NCI-H226 (cell line): ENCODE results near the gene TECPR2.

Source experiments
- DNase-seq: peaks from one replicate; pipeline ENCODE4 v3.0.0-alpha.2; 2015

The TECPR2 gene

GRCh38 chr14:102498678-102499265 is 136.0 kb downstream of the TECPR2 start:
- DNase-seq = no peak

DNA sequence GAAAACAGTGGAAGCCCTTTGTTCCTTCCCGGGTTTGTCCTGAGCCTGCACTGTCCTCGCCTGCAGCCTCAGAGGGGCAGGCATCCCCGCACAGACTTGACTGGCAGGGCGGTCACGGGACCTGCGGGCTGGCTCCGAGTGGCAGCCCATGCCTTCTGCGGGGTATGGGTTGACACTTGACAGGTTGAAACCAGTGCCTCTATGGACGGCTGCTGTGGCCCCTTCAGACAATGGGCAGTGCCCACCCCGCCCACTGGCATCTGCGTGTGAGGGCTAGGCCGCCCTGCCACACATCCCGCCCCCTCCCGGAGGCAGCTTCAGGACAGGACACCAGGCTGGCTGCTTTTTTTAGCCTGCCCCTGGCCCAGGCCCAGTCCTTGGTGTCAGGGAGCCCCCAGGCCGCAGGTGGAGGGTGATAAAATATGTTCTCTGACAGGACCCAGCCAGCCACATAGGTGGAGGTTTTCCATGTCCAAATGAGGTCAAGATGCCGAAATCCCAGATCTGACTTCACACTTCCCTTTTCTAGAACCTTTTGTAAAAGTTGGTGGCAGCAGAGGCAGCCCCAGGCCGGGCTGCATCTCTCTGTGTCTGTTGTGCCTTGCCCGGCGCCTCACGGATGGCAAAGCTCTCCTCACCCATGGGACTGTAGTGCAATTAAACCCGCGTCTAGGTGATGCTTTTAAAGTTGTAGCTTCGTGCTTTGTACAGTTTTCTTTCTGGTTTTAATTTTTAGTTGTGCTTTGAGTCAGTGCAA is 136.8 kb downstream of the TECPR2 start:
- DNase-seq = no peak

DNA sequence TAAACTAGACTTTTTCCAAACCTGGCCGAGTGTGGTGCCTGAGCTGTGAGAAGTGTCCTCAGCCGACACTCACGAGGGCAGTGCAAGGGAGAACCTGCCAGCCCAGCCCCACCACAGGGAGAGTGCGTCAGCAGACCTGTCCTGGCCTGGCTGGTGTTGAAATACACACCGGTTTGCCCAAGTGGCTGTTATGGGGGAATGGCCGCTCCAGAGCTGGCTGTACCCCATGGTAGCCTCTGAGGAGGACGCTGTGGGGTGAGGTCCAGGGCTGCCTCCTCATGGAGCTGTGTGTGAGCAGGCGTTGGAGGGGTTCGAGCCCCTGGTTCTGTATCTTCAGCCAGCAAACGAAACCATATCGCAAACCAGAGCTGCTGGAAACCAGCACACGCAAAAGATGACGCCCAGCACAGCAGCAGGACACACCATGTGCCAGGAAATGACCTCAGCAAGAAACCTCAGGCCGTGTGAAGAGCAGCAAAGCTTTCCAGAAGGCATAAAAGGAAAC is 137.5 kb downstream of the TECPR2 start:
- peak; percentile 9 for DNase-seq

DNA sequence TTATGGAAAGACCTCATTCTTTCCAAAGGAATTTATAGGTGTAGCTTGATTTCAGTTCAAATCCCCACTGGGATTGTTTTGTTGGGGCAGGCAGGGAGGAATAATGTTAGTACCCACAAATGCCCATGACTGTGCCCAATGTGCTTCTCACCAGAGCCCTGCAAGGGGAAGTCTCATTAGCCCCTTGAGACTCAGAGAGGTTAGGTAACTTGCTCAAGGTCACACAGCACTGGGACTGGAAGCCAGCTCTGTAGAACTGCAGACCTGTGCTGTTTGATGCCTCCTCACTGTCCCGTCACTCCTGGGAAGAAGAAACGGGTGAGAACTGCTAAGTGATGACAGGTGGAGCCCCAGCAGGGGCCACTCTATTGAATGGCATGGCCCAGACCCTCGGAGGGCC is 138.0 kb downstream of the TECPR2 start:
- DNase-seq = no peak

DNA sequence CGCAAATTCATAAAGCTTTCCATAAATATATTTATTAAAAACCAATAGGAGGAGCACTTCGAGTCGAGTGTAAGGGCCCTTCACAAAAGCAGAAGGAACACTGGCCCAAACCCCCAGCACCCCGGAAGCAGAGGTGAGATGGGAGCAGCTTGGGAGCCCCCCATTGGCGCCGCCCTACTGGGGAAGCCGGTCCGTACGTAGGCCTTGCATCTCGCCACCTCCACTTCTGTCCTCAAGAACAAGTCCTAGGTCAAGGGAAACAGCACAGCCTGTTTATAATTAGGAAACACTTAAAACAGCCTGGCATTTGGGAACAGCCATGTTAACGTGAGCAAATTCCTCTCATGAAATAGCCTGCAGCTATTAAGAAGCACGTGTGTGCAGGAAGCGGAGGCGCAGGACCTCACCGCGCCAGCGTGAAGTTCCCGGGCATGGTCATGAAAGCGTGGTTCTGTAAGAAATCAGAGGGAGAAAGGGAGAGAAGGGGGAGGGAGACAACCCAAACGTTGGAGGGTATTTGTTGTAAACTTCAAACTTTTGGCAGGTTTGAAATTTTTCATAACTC is 139.1 kb downstream of the TECPR2 start:
- no peak for DNase-seq

DNA sequence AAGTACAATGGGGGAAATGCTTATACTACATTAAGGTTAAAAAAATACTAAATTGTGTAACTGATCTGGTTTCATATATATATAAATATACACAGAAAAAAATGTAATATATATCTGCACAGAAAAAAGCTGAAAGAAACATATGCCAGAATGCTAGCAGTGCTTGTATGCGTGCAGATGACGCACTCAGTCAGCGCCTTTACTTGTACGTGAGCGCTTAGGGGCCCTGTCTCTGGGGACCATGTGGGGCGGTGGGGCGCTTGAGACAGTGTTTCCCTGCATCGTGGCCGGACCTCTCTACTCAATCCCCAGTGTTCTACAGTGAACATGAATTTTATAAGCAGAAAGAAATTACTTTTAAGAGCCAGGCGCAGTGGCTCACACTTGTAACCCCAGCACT is 139.8 kb downstream of the TECPR2 start:
- DNase-seq = no peak

DNA sequence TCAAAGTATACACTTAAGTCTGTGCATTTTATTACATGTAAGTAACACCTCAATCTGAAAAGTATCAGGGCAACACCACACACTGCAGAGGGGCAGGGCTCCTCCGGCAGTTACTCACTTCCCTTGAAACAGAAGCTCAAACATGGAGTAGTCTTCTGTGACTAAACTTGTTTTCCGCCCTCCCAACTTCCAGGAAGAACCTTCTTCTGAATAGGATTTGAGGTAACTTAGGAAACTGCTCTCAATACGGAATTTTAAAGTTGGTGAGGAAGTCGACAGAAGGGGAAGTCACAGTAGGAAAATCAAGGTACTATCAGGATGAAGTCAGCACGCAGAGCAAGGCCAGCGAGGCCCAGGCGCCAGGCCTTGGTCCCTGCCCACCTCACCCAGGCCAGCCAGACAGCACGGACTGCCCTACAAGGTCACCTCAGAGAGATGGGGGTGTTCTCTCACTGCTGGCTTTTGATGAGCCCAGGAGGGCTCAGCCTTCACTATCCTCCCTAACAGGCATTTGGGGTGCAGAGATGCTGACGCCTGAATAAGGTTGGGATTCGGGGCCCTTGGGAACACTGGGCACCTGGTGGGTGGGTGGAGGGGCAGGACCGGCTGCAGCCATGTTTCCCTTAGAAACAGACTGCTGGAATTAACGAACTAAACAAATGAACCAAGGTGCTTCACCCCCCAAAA is 141.0 kb downstream of the TECPR2 start:
- DNase-seq = no peak

DNA sequence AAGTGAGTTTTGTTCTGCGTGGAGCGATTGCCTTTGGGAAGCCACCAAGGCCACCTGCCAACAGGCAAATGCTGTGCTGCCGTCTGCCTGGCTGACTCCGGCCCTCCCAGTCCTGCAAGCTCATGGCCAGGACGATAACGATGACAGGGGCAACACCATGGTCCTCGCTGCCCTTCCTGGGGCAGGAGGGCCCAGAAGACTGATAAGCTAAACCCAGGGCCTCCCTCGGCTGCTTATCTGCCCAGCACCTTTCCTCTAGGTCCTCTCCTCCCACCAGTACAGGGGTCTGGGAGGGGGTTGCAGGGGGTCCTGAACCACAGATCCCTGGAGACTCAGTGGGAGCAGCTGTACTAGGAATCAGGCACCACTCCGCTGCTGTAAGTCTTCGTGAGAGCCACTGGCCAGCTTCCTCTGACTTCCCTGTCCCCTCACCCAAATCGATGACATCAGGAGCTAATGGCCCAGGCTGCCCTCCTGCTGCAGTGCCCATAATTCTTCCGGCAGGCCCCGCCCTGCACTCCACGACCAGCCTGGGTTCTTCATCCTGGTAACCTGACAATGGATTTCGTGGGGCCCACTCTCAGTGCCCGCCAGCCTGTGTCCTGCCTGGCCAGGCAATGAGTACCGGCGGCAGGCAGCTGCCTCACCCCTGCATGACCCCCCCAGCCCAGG is 141.7 kb downstream of the TECPR2 start:
- no peak for DNase-seq

- no peak for DNase-seq
These were observed 142.4 kb downstream of the TECPR2 start for GRCh38 chr14:102505000-102505619.

DNA sequence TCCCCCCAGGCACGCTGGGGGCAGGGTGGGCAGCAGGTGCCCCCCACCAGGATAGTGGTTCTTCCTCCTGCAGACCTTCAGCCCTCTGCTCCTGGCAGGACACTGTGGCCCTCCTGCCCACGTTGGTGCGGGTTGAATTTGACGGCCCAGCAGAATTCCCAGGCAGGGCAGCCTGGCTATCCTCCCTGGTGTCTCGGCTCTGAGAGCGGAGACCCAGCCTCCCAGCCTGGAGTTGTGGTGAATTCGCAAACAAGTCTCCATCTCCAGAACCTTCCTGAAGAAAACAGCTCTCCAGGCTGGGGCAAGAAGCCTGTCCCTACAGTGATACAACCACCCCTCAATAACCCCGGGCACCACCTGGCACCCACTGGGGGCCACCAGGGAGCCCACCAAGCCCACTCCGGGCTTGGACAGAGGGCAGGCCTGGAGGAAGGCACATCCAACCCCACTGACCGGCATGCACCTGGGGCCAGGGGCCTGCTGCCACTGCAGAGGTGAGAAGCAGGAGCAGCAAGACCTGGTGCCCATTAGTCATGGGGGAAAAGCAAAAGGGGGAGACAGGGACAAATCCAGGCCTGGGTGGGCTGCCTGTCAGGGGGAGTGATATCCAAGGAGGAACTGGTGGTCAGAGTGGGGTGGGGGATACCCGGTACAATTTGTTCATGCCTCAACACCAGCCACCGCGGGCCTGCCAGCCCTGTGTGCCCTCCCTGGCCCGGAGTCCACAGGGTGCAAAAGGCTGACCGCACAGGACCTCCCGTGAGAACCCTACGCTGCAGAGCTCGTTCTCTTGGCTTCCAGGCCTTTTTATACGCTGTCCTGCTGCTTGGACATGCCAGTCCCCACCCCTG is 143.3 kb downstream of the TECPR2 start:
- no peak for DNase-seq

GRCh38 chr14:102506626-102506925 is 143.8 kb downstream of the TECPR2 start:
- no peak for DNase-seq

GRCh38 chr14:102507081-102507856 is 144.5 kb downstream of the TECPR2 start:
- DNase-seq = no peak

- DNase-seq = no peak
These were observed 145.1 kb downstream of the TECPR2 start for GRCh38 chr14:102507857-102508312.

- peak; percentile 37 for DNase-seq
These were observed 145.7 kb downstream of the TECPR2 start for GRCh38 chr14:102508410-102508773.

DNA sequence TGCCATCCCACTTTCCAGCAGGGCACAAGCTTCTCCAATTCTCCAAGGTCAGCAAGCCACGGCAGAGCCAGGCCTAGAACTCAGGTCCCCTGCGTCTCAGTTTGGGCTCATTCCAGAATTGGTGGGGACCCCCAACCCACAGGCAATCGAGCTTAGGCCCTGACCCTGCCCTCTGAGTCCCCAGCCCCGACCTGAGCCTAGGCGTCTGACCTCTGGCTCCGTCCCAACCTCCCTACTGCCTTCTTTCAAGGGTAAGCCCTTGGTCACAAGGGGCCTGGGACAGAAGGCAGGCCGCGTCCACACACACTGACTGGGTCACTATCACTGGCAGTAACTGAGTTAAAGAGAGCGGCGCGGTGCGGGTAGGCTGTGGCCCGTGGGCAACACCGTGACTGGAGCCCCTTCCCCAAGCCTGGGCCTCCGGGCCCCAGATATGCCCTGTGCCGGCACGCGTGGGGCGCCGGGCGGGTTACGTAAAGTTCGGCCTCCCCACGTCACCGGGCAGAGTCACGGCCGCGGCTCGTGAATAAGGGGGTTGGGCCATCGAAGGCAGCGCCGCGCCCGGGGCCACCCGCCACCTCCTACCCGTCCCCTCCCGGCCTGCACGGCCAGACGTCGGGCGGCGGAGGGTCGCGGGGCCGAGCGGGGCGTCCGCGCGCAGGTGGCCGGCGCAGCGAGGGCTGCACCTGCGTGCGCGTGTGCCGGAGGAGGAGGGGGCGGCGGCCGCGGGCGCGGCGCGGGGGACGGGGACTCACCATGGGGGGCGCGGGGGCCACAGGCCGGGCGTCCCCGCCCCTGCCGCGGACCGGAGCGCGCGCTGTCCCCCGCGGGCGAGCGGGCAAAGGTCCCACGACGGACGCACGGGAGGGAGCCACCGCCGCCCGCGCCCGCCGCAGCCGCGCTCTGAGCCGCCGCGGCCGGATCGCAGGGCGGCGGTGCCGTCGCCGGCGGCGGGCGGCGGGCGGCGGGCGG is 146.3 kb downstream of the TECPR2 start:
- peak; percentile 15 for DNase-seq

- peak; percentile 88 for DNase-seq
These were observed 147.2 kb downstream of the TECPR2 start, which contains the start of gene ANKRD9 for GRCh38 chr14:102509746-102510615. ANKRD9 (minus strand) TSS chr14:102509776; CDS start chr14:102507889, 1,887 bp downstream.

- DNase-seq = peak; percentile 43
These were observed 148.1 kb downstream of the TECPR2 start for GRCh38 chr14:102510616-102511520.
